B cell (primary cell): ENCODE data around the gene RABEPK. TPM values are rescaled to one million over a fixed set of nuclear protein-coding genes. Genes with fewer than 3 reads are reported as not detected.

Experiments
- ATAC-seq: fragments of 200-7000 bp; cut with Tn5 transposase; one replicate; pipeline ENCODE4 v1.10.0; 2021; ENCODE audit warnings: low read depth, mild to moderate bottlenecking, moderate number of reproducible peaks, moderate library complexity
- CTCF ChIA-PET: fragments of 350-600 bp; sonication (Branson Sonifier 250); formaldehyde crosslinking; loops from one replicate; lab custom pipeline; 2021; ENCODE audit warnings: antibody characterized with exemption, inconsistent platforms; lab: Charles Lee
- POLR2A ChIA-PET: fragments of 350-600 bp; sonication (Branson Sonifier 250); formaldehyde crosslinking; loops from one replicate; lab custom pipeline; 2021; ENCODE audit warnings: antibody characterized with exemption; lab: Charles Lee
- DNase-seq: peaks from one replicate; pipeline ENCODE4 v3.0.0; 2013
- H2AFZ ChIP-seq: 2 replicates; pipeline ENCODE4 v1.6.1; 2012; ENCODE audit warnings: mild to moderate bottlenecking, low read depth, low read length; ENCODE audit not compliant: insufficient read depth, poor library complexity, severe bottlenecking
- H3K27ac ChIP-seq, 2 donors: 1 replicate in 1 of 2; 2 replicates in 1 of 2; pipeline ENCODE4 v1.5.1; 2012 to 2013; ENCODE audit warnings: low read length in 2 of 2, mild to moderate bottlenecking in 2 of 2, moderate library complexity in 1 of 2
- H3K27me3 ChIP-seq, 4 experiments: fragments of 200-600 bp in 1 of 4; sonication (generic) in 1 of 4; replicated peaks in 1 of 4; 1 replicate in 2 of 4; 2 replicates in 2 of 4; pipeline versions ENCODE4 v1.6.1 to v1.7.0; 2013 to 2016; ENCODE audit warnings: low read length in 3 of 4, mild to moderate bottlenecking in 2 of 4, mixed read lengths in 1 of 4, moderate library complexity in 1 of 4; ENCODE audit not compliant: insufficient read depth in 4 of 4, control insufficient read depth in 3 of 4; ENCODE audit errors: control extremely low read depth in 1 of 4
- H3K36me3 ChIP-seq, 2 experiments: replicated peaks in 1 of 2; 1 replicate in 1 of 2; 2 replicates in 1 of 2; pipeline versions ENCODE4 v1.6.1 to v1.7.1; 2013; ENCODE audit warnings: low read length in 1 of 2; ENCODE audit not compliant: insufficient read depth in 2 of 2, control insufficient read depth in 1 of 2; ENCODE audit errors: control extremely low read depth in 1 of 2, extremely low read depth in 1 of 2
- H3K4me1 ChIP-seq, 2 donors: fragments of 200-600 bp in 1 of 2; sonication (generic) in 1 of 2; 1 replicate in 1 of 2; 2 replicates in 1 of 2; pipeline versions ENCODE4 v1.5.1 to v1.6.1; 2013 to 2017; ENCODE audit warnings: low read length in 2 of 2; ENCODE audit not compliant: control insufficient read depth in 2 of 2, insufficient read depth in 2 of 2
- H3K4me2 ChIP-seq: replicated peaks from 2 replicates; pipeline ENCODE3; 2012; ENCODE audit warnings: mild to moderate bottlenecking, low read depth, low read length; ENCODE audit not compliant: poor library complexity, severe bottlenecking
- H3K4me3 ChIP-seq, 5 experiments: fragments of 200-600 bp in 1 of 5; sonication (generic) in 1 of 5; 1 replicate in 3 of 5; 2 replicates in 2 of 5; pipeline versions ENCODE4 v1.5.1 to v1.7.0; 2011 to 2016; ENCODE audit warnings: low read length in 4 of 5, mild to moderate bottlenecking in 4 of 5, low read depth in 2 of 5, control low read depth in 1 of 5, moderate library complexity in 1 of 5; ENCODE audit not compliant: insufficient read depth in 1 of 5; ENCODE audit errors: control extremely low read depth in 1 of 5, extremely low read depth in 1 of 5
- H3K79me2 ChIP-seq: fragments of 200-600 bp; sonication (generic); one replicate; pipeline ENCODE4 v1.6.0; 2016; ENCODE audit warnings: low read length; ENCODE audit not compliant: control insufficient read depth, insufficient read depth
- H3K9ac ChIP-seq: fragments of 200-600 bp; sonication (generic); 2 replicates; pipeline ENCODE4 v1.6.1; 2017; ENCODE audit warnings: mild to moderate bottlenecking, low read length, moderate library complexity
- H3K9me3 ChIP-seq, 3 donors: one replicate each; pipeline versions ENCODE4 v1.6.1 to v1.7.1; 2013; ENCODE audit warnings: low read length in 2 of 3; ENCODE audit not compliant: control insufficient read depth in 2 of 3, insufficient read depth in 1 of 3; ENCODE audit errors: control extremely low read depth in 1 of 3
- H4K20me1 ChIP-seq: 2 replicates; pipeline ENCODE4 v1.6.0; 2012; ENCODE audit warnings: mild to moderate bottlenecking, low read length; ENCODE audit not compliant: insufficient read depth, control insufficient read depth, poor library complexity, severe bottlenecking
- H3K27ac Mint-ChIP-seq: one replicate; pipeline ENCODE4 v1.8.0; 2021; ENCODE audit warnings: mixed read lengths
- H3K27me3 Mint-ChIP-seq: one replicate; pipeline ENCODE4 v1.8.0; 2021; ENCODE audit warnings: mixed read lengths
- H3K4me1 Mint-ChIP-seq: one replicate; pipeline ENCODE4 v1.8.0; 2021; ENCODE audit warnings: mixed read lengths
- H3K4me3 Mint-ChIP-seq: one replicate; pipeline ENCODE4 v1.8.0; 2021; ENCODE audit warnings: mixed read lengths
- H3K9me3 Mint-ChIP-seq: one replicate; pipeline ENCODE4 v1.8.0; 2022; ENCODE audit warnings: mixed read lengths; ENCODE audit not compliant: insufficient read depth
- CTCF ChIP-seq: fragments of 200-600 bp; IDR thresholded peaks from one replicate; pipeline ENCODE4 v1.8.0; 2022; ENCODE audit warnings: antibody characterized with exemption, mild to moderate bottlenecking
- EZH2 ChIP-seq: IDR thresholded peaks from 2 replicates; pipeline ENCODE4 v1.6.1; 2012; ENCODE audit warnings: borderline replicate concordance, low read depth, mild to moderate bottlenecking, moderate library complexity, low read length; ENCODE audit not compliant: insufficient read depth, poor library complexity, severe bottlenecking
- WGBS: methylation state at CpG from one replicate; pipeline ENCODE4 v1.1.5; 2013; ENCODE audit warnings: missing lambda C conversion rate; ENCODE audit not compliant: insufficient coverage; 5-methylcytosine and 5-hydroxymethylcytosine counted together
- intact Hi-C: fragments of 100-400 bp; cut with micrococcal nuclease; formaldehyde crosslinking; loops from one replicate; pipeline ENCODE4 v1.10.0; 2022
- polyA plus RNA-seq: library from polyadenylated mRNA; depleted of rRNA; stranded (reverse); fragments of >200 nt; gene quantifications from 2 replicates; pipeline ENCODE4 v1.2.3, GENCODE V29; 2012
- total RNA-seq, 2 donors: library from RNA; stranded (reverse); fragments of 120-200 nt in 1 of 2; gene quantifications; 1 replicate in 1 of 2; 2 replicates in 1 of 2; pipeline versions ENCODE4 v1.2.3 to v1.2.4, GENCODE V29; 2013 to 2022

Gene RABEPK
- total and polyA plus RNA-seq, 2 donors (not counting 1 experiment from before 2014, with no cell fraction given) = 9.0 to 12.2 TPM

- Histone ChIP-seq H3K36me3 (peaks cover 3 to 16% of the 10 kb centered on the region in 2 experiments), H3K27me3 (no peaks in the 10 kb centered on the region), H3K79me2 (peaks cover 100% of the 10 kb centered on the region), H3K4me3 (no peak overlapping the region), H3K9ac (no peak overlapping the region), H2AFZ (no peak overlapping the region), H4K20me1 (peaks cover 46% of the 10 kb centered on the region), H3K4me2 (no peak overlapping the region), H3K27ac (no peak overlapping the region), H3K9me3 (no peaks in the 10 kb centered on the region), H3K4me1 (no peaks in the 10 kb centered on the region)
- Mint-ChIP-seq H3K4me1 (peaks cover 10% of the 10 kb centered on the region), H3K4me3 (no peak overlapping the region), H3K9me3 (no peaks in the 10 kb centered on the region), H3K27ac (no peak overlapping the region), H3K27me3 (no peaks in the 10 kb centered on the region)
- CTCF ChIA-PET = no interaction called here
- POLR2A ChIA-PET = no interaction called here
- TF ChIP-seq CTCF = no peak
- ATAC-seq (no peak), DNase-seq (no peak)
- intact Hi-C loops = no loop called here
- WGBS = 100% methylated on average over 1 of the region's 4 CpGs
Measured at GRCh38 chr9:125276771-125277170, 76.4 kb downstream of the RABEPK start.

GRCh38 chr9:125277411-125277810, 77.1 kb downstream of the RABEPK start:
- Mint-ChIP-seq H3K27me3 (no peaks in the 10 kb centered on the region), H3K9me3 (no peaks in the 10 kb centered on the region), H3K27ac (no peak overlapping the region), H3K4me3 (no peak overlapping the region), H3K4me1 (peaks cover 12% of the 10 kb centered on the region)
- H3K79me2 ChIP-seq = peaks cover 99% of the 10 kb centered on the region
- ATAC-seq = no peak
- H3K4me3 ChIP-seq = no peak overlapping the region
- no peak for DNase-seq
- no peak overlapping the region for H3K4me2 ChIP-seq
- TF ChIP-seq CTCF = no peak
- TF ChIP-seq EZH2 = no peak
- H2AFZ ChIP-seq = no peak overlapping the region
- no peaks in the 10 kb centered on the region for H3K9me3 ChIP-seq
- H3K9ac ChIP-seq = no peak overlapping the region
- peaks cover 3 to 16% of the 10 kb centered on the region in 2 experiments for H3K36me3 ChIP-seq
- ChIA-PET CTCF (no interaction called here), POLR2A (interaction anchor here (0.7 kb wide), 1 partner anchor 9 kb away, joined by 5 read pairs; no protein-coding TSS in a partner anchor)
- no peaks in the 10 kb centered on the region for H3K4me1 ChIP-seq
- no peak overlapping the region for H3K27ac ChIP-seq
- peaks cover 46% of the 10 kb centered on the region for H4K20me1 ChIP-seq
- intact Hi-C loops = no loop called here
- H3K27me3 ChIP-seq = no peaks in the 10 kb centered on the region
